ENCODE measurements around the gene CBFA2T3. TPM values are rescaled to one million over a fixed set of nuclear protein-coding genes. Genes with fewer than 3 reads are reported as not detected.

Gene CBFA2T3
- total and polyA plus RNA-seq, 2 of the 8 experiments (the other 6 are each of a cell fraction or from before 2014, with no cell fraction given) = 0.51 to 1.3 TPM

- TF ChIP-seq TAF7 (optimal IDR thresholded peaks at IDR 0.05; ENCODE audit: borderline replicate concordance, low read depth, low read length) (no peak), BRCA1 (IDR thresholded peaks at IDR 0.05; ENCODE audit: low read depth, low read length) (no peak), CTCF (IDR thresholded peaks at IDR 0.05; ENCODE audit: control extremely low read depth in 1 of 3, insufficient read depth in 1 of 3, low read depth in 1 of 3, low read length in 3 of 3) (no peak), GABPA (IDR thresholded peaks at IDR 0.05; ENCODE audit: borderline replicate concordance, insufficient read depth, low read length) (no peak), RAD21 (IDR thresholded peaks at IDR 0.05 in 1 of 2, conservative IDR thresholded peaks at IDR 0.05 in 1 of 2; ENCODE audit: low read depth in 2 of 2, low read length in 2 of 2) (no peak), CREB1 (IDR thresholded peaks at IDR 0.05) (no peak), TBP (IDR thresholded peaks at IDR 0.05; ENCODE audit: low read depth, low read length) (no peak), SP1 (IDR thresholded peaks at IDR 0.05; ENCODE audit: low read depth, low read length) (no peak)
These were observed 1.4 kb downstream of the CBFA2T3 start (continued) for GRCh38 chr16:88975511-88976061.
